Measurements from ENCODE around the gene RPTOR. TPM values are rescaled to one million over a fixed set of nuclear protein-coding genes. Genes with fewer than 3 reads are reported as not detected.

The RPTOR gene
- total RNA-seq, 1 experiment from 2014 or later: 25.1 TPM

GRCh38 chr17:80673152-80673920 lies 128.7 kb downstream of the RPTOR start:
- H3K79me1 ChIP-seq (ENCODE audit: insufficient read depth, low read depth, low read length, poor library complexity, severe bottlenecking): no peaks in the 10 kb centered on the region
- 0 out of 2 replicates have a peak, but pooled peaks cover 2% of the 10 kb centered on the region for H3K79me2 ChIP-seq (ENCODE audit: insufficient read depth, low read length)
- H3K9me3 ChIP-seq (ENCODE audit: control insufficient read depth, low read depth, low read length): no peaks in the 10 kb centered on the region
- H3K27me3 ChIP-seq (ENCODE audit: insufficient read depth, low read length): no peaks in the 10 kb centered on the region
- H3K4ac ChIP-seq (ENCODE audit: low read depth, low read length): no peak overlapping the region
- no peak overlapping the region for H3K23ac ChIP-seq (ENCODE audit: insufficient read length, low read depth, low read length)
- H3T11ph ChIP-seq (ENCODE audit: low read length): no peak overlapping the region
- H4K5ac ChIP-seq (ENCODE audit: insufficient read length, low read depth, low read length): no peak overlapping the region
- no peak overlapping the region for H3K27ac ChIP-seq (ENCODE audit: insufficient read length, low read depth, low read length)
- H3K27me3 Mint-ChIP-seq (ENCODE audit: low read depth): no peaks in the 10 kb centered on the region
- H3K4me2 ChIP-seq (ENCODE audit: insufficient read depth, insufficient read length, low read length): no peak overlapping the region
- H2AFZ ChIP-seq (ENCODE audit: low read length): no peak overlapping the region
- no peaks in the 10 kb centered on the region; the same call in 1 of the 2 replicates for H3K4me1 ChIP-seq (ENCODE audit: insufficient read depth, low read length)
- H2AK5ac ChIP-seq (ENCODE audit: insufficient read length, low read length): no peak overlapping the region
- no peak overlapping the region for H3K27ac Mint-ChIP-seq
- no peak overlapping the region for H2BK12ac ChIP-seq (ENCODE audit: insufficient read length, low read depth, low read length)
- TF ChIP-seq CTCF (conservative IDR thresholded peaks at IDR 0.05): no peak
- no peak overlapping the region for H3K18ac ChIP-seq (ENCODE audit: insufficient read length, low read depth, low read length)
- no peak overlapping the region for H2BK120ac ChIP-seq (ENCODE audit: low read depth, low read length, poor library complexity, severe bottlenecking)
- no peak overlapping the region for H3K9ac ChIP-seq (ENCODE audit: extremely low read depth, insufficient read length, low read length)
- H2BK5ac ChIP-seq (ENCODE audit: insufficient read length, low read length): no peak overlapping the region
- no peak overlapping the region for H3K4me3 Mint-ChIP-seq
- H4K20me1 ChIP-seq (ENCODE audit: control insufficient read depth, insufficient read depth, insufficient read length): no peaks in the 10 kb centered on the region
- no peak for DNase-seq
- WGBS (ENCODE audit: extremely low coverage, insufficient read length, low lambda C conversion rate): no CpG with 5 or more reads among the region's 14 CpGs
- no peak overlapping the region for H4K8ac ChIP-seq (replicated peaks; ENCODE audit: insufficient read length, low read depth, low read length)
- H3K4me1 Mint-ChIP-seq: peaks cover 14 to 16% of the 10 kb centered on the region in 2 experiments
- no peaks in the 10 kb centered on the region for H3K9me3 Mint-ChIP-seq
- no peak overlapping the region for H2BK20ac ChIP-seq (ENCODE audit: low read depth, low read length, poor library complexity, severe bottlenecking)
- no peaks in the 10 kb centered on the region for H3K23me2 ChIP-seq (ENCODE audit: insufficient read length, low read depth, low read length, poor library complexity, severe bottlenecking)
- H4K91ac ChIP-seq (ENCODE audit: insufficient read length, low read depth, low read length): no peak overlapping the region
- H3K14ac ChIP-seq (ENCODE audit: insufficient read depth, low read length): no peak overlapping the region
- no peak overlapping the region for H2BK15ac ChIP-seq (ENCODE audit: low read depth, low read length)
- H3K56ac ChIP-seq (ENCODE audit: insufficient read length, low read depth, low read length): no peak overlapping the region
- H3K36me3 Mint-ChIP-seq (ENCODE audit: insufficient read depth in 1 of 3, low read depth in 3 of 3): no peaks in the 10 kb centered on the region

Data from H9 (cell line).